Suppressor macrophage (primary cell): ENCODE measurements around the gene ACTRT2.

ENCODE experiments used
- DNase-seq, 4 experiments: peaks; one replicate each; pipeline ENCODE4 v3.0.0-alpha.2; 2020 to 2022

The ACTRT2 gene

DNA sequence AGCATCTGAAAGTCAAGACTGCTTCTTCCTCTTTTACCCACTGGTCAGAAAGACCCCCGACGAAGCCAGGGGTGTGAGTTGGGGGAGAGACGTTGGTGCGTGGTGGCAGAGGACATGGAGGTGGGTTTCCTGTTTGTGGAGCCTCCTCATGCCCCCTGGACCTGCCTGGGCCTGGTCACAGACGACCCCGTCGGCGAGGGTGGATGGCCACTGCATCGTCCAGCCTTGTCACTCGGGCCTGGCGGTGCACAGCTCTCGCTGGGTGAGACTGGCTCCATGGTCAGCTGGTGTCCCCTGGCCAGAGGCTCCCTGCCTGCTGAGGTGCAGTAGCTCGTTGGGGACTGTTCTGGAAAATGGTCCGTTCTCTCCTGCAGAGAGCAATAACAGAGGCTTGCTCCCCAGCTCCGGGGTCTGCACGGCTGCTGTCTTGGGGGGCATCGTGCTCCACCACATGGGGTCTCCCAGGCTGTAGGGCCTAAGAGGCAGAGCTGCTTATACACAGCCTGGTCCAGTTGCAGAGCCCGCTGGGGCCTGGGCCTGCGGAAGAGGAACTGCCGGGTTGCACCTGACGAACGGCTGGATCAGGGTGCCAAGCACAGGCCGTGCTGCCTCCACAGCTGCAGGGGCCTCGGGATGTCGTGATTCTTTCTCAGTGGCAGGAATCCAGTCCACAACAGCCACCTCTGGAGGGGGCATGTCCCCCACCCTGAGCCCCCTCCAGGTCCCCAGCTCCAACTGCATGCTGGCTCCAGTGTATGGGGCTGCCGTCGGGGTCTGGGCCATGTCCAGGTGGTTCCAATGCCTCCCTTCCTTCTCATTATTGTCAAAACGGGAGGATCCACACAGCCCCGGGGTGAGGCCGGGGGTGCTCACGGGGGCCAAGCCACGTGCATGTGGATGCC lies 18.0 kb upstream of the ACTRT2 start:
- no peak for DNase-seq

DNA sequence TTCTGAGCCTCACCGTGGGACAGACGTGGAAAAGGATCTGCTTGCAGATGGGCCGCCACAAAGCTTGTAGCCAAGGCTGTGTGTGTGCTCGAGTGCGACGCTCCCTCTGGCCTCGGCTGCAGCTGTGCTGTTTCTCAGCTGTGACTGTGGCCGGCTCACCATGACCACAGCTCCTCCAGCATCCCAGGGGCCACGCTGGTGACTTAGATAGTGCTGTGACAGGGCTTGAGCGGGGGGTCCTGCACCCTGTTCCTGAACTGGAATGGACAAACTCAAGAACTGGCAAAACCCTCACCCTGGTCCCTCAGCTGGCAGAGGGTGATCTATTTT lies 17.4 kb upstream of the ACTRT2 start:
- no peak for DNase-seq

DNA sequence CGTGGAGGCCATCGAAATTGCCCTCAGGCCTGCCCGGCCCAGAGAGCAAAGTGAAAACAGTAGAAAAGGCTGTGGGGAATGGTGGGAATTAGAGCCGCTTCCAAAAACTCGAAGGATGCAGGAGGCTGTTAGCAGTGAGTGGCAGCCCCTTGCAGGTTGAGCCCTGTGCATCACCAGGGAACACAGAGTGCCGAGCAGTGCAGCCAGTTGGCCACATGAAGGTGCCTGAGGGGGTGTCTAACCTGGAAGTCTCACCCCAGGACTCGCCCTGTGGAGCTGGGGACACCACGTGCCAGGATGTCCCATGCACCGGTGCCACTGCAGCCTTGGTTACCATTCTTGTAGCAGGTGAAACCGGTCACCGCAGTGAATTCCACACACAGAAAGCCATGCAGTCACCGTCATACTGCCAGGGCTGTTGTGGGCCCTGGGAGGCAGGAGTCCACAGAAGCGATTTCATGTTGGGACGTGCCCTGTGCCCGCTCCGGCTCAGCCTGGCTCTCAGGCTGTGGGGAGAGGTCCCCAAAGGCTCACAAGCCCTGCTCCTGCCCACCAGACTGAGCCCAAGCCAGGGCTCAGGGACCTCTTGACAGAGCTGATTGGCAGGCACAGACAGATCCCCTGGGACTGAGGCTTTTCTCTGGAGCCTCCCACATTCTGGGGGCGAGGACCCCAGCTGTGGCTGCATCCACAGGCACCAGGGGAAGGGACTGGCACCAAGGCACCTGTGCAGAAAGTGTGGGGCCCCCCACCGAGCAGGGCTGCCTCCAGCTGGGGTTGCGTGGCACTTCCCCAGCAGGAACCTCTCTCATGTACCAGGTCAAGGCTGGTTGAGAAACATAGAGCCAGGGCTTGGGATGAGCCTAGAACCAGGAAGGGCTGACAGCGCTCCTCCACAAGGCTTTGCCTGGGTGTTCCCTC lies 16.7 kb upstream of the ACTRT2 start:
- DNase-seq, result no peak

DNA sequence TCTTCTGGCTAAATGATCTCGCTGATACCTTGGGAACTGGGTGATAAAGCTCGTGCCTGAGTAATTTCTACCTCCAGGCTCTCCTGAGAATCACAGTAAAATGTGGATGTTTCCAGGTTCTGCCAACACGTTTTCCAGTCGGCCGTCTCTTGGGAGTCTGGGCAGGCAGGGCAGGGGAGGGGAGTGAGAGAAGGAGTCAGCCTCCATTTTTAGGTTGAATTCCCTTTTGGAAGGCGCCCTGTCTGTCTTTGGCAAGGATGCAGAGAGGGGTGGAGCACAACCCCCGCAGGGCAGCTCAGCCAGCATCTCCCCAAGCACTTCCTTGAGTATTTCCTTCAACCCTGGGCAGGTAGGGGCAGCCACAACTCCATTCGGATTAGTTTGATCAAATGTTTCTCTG lies 15.5 kb upstream of the ACTRT2 start:
- no peak for DNase-seq

DNA sequence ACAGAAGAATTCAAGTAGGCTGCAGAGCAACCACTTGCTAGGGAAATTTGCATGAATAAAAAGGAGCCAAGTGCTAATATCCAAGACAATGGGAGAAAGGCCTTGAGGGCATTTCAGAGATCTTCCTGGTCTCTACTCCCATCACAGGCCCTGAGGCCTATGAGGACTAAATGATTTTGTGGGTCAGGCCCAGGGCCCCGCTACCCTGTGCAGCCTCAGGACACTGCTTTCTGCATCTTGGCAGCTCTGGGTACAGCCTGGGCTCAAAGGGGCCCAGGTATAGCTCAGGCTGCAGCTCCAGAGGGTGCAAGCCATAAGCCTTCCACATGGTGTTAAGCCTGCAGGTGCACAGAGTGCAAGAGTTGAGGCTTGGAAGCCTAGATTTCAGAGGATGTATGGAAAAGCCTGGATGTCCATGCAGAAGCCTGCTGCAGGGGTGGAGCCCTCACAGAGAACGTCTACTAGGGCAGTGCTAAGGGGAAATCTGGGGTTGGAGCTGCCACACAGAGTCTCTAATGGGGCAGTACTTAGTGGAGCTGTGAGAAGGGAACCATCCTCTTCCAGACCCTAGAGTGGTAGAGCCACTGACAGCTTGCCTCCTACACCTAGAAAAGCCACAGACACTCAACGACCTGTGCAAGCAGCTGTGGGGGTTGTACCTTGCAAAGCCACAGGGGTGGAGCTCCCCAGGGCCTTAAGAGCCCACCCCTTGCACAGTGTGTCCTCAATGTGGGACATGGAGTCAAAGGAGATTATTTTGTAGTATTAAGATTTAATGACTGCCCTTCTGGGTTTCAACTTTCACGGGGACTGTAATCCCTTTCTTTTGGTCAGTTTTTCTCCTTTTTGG lies 13.7 kb upstream of the ACTRT2 start:
- no peak for DNase-seq

DNA sequence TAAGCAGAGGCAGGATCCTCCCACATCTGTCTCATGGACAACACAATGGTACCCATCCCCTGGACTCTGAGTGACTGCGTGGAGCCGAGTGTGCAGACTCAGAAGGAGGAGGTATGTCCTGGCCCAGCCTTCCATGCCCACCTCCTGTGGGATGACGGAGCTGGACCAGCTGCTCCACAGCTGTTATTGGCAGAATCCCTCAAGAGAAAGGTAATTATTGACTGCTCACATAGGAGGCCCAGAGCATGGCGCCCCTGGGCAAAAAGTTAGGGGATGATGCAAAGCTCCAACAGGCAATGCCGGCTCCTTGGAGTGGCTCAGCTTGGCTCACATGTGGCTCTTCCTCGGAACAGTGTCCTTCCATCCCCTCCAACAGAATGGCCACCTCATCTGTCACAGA lies 12.2 kb upstream of the ACTRT2 start:
- no peak for DNase-seq

DNA sequence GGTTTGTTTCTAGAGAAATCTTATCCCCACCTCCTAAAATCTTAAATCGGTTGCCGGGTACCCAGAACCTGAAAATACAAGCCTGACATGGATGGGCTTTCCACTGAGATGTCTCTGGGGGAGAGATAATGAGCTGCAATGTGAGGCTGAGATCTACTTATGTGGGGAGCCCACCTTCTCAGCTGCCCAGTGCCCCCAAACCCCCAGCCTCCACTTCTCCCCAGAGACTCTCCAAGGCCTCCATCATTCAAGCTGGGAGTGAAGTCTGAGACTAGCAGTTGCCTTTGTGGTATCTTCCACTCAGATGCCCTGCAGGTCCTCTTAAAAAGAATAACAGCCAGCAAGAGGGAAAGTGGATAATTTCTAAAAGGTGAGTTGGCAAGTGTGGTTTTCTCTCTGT lies 11.7 kb upstream of the ACTRT2 start:
- DNase-seq, result no peak

DNA sequence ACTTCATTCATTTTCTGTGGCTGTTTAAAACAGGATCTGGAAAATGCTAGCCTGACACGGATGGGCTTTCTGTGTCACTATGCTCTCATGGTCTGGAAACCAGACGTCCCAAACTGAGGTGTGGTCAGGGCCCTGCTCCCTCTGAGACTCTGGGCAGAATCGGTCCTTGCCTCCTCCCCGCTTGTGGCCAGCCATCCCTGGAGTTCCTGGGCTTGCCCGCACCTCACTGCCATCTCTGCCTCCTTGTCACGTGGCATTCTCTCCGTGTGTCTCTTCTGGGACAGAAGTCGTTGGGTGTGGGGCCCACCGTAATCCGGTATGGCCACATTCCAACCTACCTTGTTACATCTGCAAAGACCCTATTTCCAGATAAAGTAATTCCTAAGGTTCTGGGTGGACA lies 10.1 kb upstream of the ACTRT2 start:
- no peak for DNase-seq

DNA sequence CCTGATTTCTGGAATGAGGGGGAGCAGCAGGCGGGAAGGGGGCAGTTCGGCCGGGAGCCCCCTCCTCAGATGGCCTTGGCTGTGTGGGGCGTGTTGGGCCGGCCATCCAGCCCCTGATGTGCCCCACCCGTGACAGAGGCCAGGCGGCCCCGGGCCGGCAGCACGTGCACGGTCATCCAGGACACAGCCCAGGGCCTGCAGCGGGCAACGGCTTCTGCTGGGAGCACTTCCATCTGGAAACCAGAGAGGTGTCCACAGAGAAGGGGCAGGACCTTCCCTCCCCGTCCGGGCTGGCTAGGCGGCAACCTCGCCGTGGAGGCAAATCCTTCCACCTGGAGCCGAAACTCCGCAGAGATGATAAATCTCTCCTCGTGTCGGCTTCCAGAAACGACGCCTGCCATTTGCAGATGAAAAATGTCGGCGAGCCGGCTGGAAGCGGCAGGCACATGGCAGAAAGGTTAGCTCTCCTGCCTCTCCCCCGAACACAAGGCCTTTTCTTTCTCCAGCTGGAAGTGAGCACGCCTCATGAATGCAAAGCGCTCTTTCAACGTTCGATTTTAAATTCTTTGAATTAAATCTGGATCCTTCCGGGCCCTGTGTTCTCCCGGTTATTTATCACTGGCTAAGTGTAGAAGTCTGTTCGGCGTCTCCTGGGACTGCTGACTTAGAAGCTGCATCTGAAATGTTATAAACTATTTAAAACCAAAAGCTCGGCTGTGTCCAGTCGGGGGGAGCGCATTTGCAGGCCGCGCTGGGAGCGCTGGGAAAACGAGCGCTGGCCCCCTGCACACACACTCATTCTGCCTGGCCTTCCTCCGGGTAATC lies 9.4 kb upstream of the ACTRT2 start:
- DNase-seq, result no peak

DNA sequence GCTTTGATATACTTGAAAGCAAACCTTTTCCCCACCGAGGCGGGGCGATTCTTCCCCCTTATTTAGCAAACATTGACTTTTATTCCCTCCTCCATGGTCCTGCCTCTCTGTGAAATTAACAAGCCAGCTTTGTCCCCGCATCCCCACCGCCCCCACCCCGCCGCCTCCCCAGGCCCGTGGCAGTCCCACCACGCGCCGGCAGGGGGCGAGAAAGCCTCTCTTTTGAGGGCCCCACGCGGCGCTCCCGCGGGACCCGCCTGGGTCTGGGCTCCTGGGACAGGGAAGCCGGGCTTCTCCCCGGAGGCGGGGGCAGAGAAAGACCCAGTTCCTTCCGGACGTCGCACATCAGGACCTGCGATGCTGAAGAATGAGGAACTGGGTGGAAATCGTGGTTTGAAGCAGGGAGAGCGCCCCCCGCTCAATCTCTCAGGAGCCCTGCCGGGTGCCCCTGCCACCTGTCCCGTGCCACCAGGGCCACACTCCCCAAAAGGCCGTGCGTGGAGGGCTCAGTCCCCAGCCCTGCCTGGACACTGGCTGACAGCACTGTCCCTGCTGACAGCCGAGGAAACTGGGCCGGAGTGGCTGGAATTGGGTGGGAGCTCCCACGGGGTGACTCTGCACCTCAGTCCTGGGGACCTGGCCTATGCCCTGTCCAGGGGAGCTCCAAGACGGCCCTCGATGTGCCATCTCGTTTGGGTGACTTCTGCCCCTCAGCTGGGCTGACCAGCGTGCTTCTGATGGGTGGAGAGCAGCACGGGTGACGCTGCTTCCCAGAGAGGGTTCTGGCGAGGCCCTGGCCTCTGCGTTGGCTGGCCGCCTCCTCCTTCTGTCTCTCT lies 8.6 kb upstream of the ACTRT2 start:
- peak; percentile 42 to 78 (median 65) for DNase-seq

DNA sequence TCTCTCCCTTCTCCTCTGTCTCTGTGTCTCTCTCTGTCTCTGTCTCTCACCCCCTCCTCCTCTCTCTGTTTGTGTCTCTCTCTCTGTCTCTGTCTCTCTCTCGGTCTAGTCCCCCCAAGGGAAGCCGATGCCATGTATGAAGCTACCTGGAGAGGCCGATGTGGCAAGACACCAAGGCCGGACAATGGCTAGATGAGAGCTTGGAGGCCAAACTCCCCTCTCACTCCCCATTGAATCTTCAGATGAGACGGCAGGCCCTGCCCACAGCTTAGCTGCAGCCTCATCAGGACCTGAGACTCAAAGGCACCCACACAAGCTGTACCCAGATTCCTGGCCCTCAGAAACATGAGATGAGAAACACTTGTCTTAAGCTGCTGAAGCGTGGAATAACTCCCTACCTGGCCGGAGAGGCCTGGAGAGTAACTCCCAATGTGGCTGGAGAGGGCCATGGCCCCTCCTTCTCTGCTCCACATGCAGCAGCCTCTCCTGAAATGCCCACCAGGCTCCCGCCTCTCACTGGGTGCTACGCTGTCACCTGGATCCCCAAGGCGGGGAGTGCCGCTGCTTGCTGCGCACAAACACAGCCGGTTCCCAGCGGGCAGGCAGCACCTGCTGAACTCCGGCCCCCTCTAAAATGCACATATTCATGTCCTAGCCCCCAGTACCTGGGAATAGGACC lies 7.8 kb upstream of the ACTRT2 start:
- no peak for DNase-seq

DNA sequence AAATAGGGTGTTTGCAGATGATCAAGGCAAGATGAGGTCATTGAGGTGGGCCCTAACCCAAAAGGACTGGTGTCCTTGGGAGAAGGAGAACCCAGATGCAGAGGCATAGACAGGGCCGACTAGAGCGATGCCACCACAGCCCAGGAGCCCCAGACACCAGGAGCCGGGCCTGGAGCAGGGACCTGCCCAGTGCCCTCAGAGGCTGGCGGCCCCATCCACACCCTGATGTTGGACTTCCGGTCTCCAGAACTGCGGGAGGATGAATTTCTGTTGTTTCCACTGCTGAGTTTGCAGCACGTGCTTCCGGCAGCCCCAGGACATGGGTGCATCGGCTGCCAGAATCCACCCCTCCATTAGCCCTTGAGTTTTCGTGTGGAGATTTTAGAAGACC lies 7.2 kb upstream of the ACTRT2 start:
- no peak for DNase-seq

DNA sequence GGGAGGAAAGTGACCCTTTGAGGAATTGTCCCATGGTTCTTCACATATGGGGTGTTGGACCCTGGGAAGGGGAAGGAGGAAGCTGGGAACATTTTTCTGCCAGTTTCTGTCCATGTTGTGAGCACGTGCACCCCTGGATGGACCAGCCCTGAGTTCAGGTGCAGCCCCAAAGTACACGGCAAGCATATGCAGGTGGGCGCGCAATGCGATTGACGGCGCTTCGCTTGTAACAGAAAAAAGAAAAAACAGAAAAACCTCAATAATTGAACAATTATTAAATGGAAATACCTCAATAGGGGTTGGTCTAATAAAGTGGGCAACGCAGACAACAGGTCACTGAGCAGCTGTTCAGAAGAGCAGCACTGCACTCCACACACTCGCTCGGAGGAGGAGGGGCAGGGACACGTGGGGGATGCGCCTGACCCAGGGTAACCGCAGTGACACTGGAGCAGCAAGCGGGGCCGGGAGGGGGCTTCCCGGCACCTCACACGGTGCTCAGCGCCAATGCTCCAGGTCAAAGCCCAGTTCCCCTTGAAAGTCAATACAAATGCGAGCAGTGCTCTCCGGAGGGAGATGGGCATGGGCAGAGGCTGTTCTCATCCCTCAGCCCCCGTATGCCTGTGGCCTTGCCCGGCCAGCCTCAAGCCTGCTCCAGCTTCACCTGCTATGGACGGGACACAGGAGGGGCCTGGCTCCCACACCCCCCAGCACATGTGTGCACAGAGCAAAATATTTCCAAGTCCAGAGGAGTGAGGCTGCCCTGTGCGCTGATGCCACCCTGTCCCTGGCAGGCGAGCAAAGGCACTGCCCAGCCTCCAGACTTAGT lies 6.6 kb upstream of the ACTRT2 start:
- DNase-seq, result no peak

DNA sequence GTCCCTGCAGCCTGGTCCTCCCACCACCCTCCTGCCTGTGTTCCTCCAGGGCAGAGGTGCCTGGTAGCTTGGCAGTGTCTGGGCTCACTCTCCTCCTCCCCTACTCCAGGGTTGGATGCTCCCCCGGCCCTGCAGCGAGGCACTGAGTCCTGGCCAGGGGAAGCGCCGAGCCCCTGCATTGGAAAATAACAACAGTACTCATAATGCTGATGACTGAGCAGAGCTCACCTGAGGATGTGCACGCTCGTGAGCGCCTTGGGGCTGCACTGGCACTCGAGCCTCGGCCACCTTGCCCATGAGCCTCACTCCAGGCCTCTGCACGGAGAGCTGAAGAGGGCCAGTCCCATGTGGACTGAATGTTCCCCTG lies 6.0 kb upstream of the ACTRT2 start:
- DNase-seq, result no peak

DNA sequence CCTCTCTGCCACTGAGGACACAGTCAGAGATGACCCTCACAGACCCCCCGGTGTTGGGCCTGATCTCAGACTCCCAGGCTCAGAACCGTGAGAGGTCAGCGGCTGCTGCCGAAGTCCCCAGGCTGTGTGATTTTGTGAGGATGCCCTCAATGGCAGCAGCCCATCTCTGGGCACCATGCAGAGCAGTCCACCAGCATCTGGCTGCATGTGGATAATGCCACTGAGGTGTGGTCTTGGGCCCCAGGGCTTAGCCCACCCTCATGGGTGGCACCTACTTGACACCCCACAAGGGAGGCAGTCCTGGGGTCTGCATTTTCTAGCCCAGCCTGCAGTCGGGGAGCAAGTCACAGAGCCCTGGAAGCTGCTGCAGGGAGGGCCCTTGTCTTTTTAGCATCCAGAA lies 5.5 kb upstream of the ACTRT2 start:
- DNase-seq, result no peak

DNA sequence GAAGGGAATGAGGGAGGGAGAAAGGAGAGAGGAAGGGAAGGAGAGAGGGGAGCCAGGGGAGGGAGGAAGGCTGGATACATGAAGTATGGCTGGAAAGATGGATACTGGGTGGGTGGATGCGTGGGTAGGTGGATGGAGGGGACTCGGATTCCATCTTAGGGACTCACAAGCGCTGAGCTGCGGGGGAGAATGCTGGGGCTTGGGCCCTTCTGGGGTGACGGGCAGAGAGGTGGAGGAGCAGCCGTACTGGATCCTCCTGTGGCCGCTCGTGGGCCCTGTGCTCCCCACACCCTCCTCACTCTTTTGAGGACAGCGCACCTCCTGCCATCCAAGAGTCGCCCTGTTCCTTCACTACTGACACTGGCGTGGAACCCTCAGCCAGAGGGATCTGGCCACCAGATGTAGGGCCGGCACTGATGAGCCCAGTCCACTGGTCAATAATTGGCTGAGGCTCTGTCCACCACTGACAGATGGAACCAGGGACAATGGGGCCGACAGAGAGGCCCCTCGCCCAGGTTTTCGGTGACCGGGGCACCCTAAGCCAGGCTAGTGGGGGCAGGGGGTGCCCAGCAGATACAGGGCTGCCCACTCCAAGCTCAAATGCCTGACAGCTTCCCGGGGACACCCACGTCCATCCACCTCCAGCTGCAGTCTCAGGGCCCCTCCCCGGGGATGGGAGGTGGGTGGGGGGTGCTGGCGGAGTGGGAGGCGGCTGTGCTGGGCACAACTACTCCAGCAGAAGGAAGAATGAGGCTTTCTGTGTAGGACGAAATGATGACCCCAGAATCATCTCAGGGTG lies 4.4 kb upstream of the ACTRT2 start:
- no peak for DNase-seq

DNA sequence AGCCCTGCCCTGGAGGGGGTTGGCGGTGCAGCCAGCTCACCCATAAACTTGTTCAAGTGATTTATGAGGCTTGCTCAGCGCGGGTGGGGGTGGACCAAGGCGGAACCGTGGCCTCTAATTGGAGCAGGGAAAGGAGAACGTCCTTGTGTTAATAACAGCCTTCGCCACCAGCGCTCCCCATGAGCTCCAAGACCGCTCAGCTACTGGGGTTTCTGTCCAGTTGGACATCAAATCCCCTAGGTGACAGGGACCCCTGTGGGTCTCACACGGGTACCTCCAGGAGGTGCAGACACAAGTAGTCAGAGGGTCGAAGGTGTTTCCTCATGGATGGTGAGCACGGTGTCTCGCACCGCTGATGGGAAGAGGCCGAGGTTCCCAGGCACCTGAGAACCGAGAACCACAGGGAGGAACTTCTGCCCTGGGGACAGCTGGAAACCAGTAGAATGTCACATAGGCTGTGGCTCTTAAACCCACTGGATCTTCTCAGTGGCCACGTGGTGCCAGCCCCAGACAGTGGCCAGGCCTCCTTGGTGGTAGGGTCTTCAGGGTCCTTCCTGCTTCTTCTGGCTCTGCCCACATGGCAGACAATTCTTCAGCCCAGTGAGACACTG lies 3.7 kb upstream of the ACTRT2 start:
- no peak for DNase-seq

DNA sequence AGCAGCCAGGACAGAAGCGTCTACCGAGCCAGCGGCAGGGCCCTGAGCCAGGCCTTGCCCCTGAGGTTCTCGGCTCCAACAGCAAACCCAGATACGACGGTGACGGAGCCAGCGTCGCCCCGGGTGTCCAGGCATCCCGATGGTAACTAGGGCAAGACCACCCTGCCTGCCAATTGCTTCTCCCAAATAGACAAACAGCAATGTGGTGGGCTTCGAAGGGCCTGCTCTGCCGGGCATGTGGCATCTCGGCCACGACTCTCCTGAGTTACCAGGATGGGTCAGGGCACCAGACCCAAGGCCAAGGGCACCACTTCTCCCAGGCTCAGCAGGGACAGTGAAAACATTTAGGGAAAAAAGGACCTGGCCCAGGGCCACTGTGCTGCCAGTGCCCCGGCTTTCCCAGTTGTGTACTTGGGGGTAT lies 3.2 kb upstream of the ACTRT2 start:
- no peak for DNase-seq
